Bronchial epithelial cell (primary cell): Measurements from ENCODE around the gene FLNC. TPM values are rescaled to one million over a fixed set of nuclear protein-coding genes. Genes with fewer than 3 reads are reported as not detected.
A peak's percentile ranks its signal among the peaks of the same experiment; 100 is the strongest.

ENCODE experiments used
- DNase-seq: peaks from one replicate; pipeline ENCODE4 v3.0.0-alpha.2; 2010; ENCODE audit warnings: low read depth
- FAIRE-seq: peaks from 2 replicates; lab custom pipeline; 2011; peaks lifted over from hg19 to GRCh38; lab: Jason Lieb, UNC
- H3K27me3 ChIP-seq: 2 replicates; pipeline ENCODE4 v1.5.1; 2011; ENCODE audit warnings: low read length; ENCODE audit not compliant: control insufficient read depth, insufficient read depth
- H3K36me3 ChIP-seq: 2 replicates; pipeline ENCODE4 v1.5.1; 2011; ENCODE audit warnings: low read length; ENCODE audit not compliant: control insufficient read depth, insufficient read depth
- H3K4me3 ChIP-seq: 2 replicates; pipeline ENCODE4 v1.5.1; 2011; ENCODE audit warnings: mild to moderate bottlenecking, low read depth, low read length, control low read depth
- CTCF ChIP-seq: IDR thresholded peaks from 2 replicates; pipeline ENCODE4 v1.5.1; 2011; ENCODE audit warnings: mild to moderate bottlenecking, moderate library complexity, low read length, control low read depth, inconsistent platforms; ENCODE audit not compliant: insufficient read depth, severe bottlenecking
- total RNA-seq: library from RNA; depleted of rRNA; stranded (reverse); fragments of >200 nt; gene quantifications from 2 replicates; pipeline ENCODE4 v1.2.1, GENCODE V29; 2014

The FLNC gene
- total RNA-seq, 1 donor from 2014 or later = 1.8 TPM

- no peak for DNase-seq
- Histone ChIP-seq H3K27me3 (no peaks in the 10 kb centered on the region), H3K4me3 (no peak overlapping the region), H3K36me3 (no peaks in the 10 kb centered on the region)
- no peak for TF ChIP-seq CTCF
- FAIRE-seq = no peak
Observed at GRCh38 chr7:128886391-128887168, 56.4 kb downstream of the FLNC start.

- peak; percentile 81 for FAIRE-seq
- Histone ChIP-seq H3K4me3 (no peak overlapping the region), H3K36me3 (no peaks in the 10 kb centered on the region), H3K27me3 (no peaks in the 10 kb centered on the region)
- no peak for DNase-seq
- no peak for TF ChIP-seq CTCF
Observed at GRCh38 chr7:128887169-128888038, 57.2 kb downstream of the FLNC start.

- Histone ChIP-seq H3K36me3 (no peaks in the 10 kb centered on the region), H3K27me3 (no peaks in the 10 kb centered on the region), H3K4me3 (no peak overlapping the region)
- FAIRE-seq = peak; percentile 97
- TF ChIP-seq CTCF = no peak
- DNase-seq = no peak
Observed at GRCh38 chr7:128888039-128888755, 58.0 kb downstream of the FLNC start.

GRCh38 chr7:128888756-128889095, 58.5 kb downstream of the FLNC start:
- no peaks in the 10 kb centered on the region for H3K27me3 ChIP-seq
- no peak for DNase-seq
- FAIRE-seq = no peak
- H3K36me3 ChIP-seq = no peaks in the 10 kb centered on the region
- H3K4me3 ChIP-seq = no peak overlapping the region
- TF ChIP-seq CTCF = no peak

- Histone ChIP-seq H3K36me3 (no peaks in the 10 kb centered on the region), H3K4me3 (no peak overlapping the region), H3K27me3 (no peaks in the 10 kb centered on the region)
- no peak for TF ChIP-seq CTCF
- DNase-seq = peak; percentile 76
- FAIRE-seq = no peak
Observed at GRCh38 chr7:128889121-128889520, 58.9 kb downstream of the FLNC start.
